Tibial nerve (tissue), 3 donors: Measurements from ENCODE around the gene ZMPSTE24.

Experiments
- POLR2A ChIP-seq, 2 donors: fragments of 450-650 bp; IDR thresholded peaks; one replicate each; pipeline ENCODE4 v1.6.1; 2017; ENCODE audit warnings: antibody characterized with exemption in 2 of 2, mild to moderate bottlenecking in 2 of 2, moderate library complexity in 2 of 2
- TF ChIP-seq, protein P1 (sequence below), 5 experiments: fragments of 200-600 bp in 3 of 5; fragments of 450-650 bp in 2 of 5; sonication (generic) in 3 of 5; IDR thresholded peaks; one replicate each; pipeline ENCODE4 v1.5.1; 2016 to 2019; ENCODE audit warnings: antibody characterized with exemption in 5 of 5, mild to moderate bottlenecking in 3 of 5, moderate library complexity in 2 of 5

DNA sequence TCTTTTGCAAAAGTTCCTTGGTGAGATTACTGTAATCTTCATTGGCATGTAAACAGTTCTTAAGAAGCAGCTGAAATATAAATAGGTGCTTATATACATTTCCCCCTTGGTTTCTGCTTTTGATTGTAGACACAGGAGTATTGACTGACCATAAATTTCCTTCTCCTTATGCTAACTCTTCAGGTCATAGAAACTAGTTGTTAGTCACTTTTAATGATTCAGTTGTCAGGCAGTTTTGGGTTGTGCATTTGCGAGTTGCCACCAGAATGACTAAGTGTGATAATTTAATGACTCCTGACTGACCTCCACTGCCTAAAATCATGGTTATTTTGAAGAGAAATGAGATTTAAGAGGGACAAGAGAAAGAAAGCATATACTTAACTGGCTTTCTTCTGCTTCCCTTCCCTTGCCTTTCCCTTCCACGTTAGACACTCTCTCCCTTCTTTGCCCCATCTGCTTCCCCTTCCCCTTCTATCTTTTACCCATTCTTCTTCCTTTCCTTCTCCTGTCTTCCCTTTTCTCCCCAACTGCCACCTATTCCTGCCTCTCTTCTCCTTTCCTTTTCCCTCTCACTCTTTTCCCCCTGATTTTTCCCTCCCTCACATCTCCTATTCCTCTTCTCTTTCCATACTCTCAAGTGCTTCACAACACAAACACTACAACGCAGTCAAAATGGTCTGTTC lies 12.3 kb downstream of the ZMPSTE24 start:
- TF ChIP-seq, protein P1, sequence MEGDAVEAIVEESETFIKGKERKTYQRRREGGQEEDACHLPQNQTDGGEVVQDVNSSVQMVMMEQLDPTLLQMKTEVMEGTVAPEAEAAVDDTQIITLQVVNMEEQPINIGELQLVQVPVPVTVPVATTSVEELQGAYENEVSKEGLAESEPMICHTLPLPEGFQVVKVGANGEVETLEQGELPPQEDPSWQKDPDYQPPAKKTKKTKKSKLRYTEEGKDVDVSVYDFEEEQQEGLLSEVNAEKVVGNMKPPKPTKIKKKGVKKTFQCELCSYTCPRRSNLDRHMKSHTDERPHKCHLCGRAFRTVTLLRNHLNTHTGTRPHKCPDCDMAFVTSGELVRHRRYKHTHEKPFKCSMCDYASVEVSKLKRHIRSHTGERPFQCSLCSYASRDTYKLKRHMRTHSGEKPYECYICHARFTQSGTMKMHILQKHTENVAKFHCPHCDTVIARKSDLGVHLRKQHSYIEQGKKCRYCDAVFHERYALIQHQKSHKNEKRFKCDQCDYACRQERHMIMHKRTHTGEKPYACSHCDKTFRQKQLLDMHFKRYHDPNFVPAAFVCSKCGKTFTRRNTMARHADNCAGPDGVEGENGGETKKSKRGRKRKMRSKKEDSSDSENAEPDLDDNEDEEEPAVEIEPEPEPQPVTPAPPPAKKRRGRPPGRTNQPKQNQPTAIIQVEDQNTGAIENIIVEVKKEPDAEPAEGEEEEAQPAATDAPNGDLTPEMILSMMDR (IDR thresholded peaks at IDR 0.05) = no peak
- TF ChIP-seq POLR2A (IDR thresholded peaks at IDR 0.05) = no peak
